M059J (cell line): Measurements from ENCODE around the gene FUCA2. TPM values are rescaled to one million over a fixed set of nuclear protein-coding genes. Genes with fewer than 3 reads are reported as not detected.

Source experiments
- DNase-seq: peaks from one replicate; pipeline ENCODE4 v3.0.0-alpha.2; 2012; ENCODE audit warnings: low read depth
- total RNA-seq: library from RNA; depleted of rRNA; stranded (reverse); fragments of >200 nt; shearing (Covaris generic); gene quantifications from 2 replicates; pipeline ENCODE4 v1.2.3, GENCODE V29; 2014; rRNA removed

FUCA2 gene
- 140 and 183 TPM in 2 replicates for total RNA-seq

GRCh38 chr6:143510991-143511891 is at the start of gene FUCA2:
FUCA2 (minus strand) TSS chr6:143511720; CDS start chr6:143511634, 86 bp downstream.
- DNase-seq = peak; percentile 92

DNA sequence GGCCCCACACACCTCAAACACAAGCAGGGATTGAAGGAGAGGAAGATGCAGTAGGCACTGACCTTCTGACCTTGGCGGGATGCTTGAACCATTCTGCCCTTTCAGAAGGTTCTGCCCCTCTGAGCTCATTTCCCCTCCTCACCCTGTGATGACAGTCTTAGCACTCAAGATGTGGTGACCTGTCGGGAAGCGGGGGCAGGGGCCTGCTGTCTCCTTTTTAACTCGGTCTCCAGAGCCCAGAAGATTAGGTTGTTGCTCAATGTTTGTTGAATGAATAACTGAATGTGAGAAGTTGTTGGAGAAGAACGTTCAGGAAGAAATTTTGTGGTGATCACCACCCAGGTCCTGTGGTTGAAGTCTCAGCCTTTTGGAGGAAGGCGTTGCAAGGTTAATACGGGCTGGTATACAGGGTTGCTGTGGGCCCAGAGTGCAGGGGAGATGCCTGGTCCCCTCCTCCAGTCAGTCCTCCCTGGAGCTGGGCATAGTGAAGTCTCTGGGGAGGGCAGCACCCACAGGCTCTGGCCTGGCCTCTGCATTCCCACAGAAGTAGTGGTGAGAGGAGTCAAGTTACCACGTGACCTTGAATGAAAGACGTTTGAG is 49.7 kb upstream of the FUCA2 start:
- no peak for DNase-seq

GRCh38 chr6:143559051-143559660 is 47.6 kb upstream of the FUCA2 start:
- DNase-seq = no peak

DNA sequence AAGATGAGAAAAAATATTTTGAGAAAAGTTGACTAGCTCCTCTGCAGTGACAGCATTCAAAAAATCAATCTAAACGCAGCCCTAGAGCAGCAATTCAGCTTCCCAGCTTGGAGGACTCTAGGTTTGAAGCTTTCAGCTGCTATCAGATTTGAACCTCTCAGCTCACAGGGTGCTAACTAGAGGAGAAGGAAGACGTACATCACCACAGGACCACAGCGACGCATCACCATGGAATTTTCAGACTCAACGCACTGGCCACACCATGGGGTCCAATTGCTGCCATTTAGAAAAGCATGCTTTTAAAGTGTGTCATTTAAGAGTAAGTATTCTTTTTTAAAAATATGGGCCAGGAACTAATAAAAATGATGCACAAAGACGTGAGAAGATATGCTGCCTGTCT is 45.0 kb upstream of the FUCA2 start:
- peak; percentile 96 for DNase-seq

DNA sequence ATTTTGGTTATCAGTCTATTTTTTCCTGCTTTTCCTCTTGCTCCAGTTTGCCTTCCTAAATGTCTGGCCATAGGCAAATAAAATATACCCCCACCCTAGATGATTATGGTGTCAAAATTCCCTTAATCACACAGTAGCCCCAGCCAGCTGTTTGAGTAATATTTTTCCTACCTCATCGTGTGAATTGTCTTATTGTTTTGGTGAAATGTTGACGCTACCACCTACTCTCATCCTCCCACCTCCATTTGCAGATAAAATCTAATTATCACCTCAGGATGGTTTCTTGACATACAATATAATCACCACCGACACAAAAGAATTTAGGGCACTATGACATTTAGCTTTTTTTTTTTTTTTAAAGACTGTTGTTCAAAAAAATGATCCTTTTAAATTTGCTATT is 44.1 kb upstream of the FUCA2 start:
- no peak for DNase-seq

DNA sequence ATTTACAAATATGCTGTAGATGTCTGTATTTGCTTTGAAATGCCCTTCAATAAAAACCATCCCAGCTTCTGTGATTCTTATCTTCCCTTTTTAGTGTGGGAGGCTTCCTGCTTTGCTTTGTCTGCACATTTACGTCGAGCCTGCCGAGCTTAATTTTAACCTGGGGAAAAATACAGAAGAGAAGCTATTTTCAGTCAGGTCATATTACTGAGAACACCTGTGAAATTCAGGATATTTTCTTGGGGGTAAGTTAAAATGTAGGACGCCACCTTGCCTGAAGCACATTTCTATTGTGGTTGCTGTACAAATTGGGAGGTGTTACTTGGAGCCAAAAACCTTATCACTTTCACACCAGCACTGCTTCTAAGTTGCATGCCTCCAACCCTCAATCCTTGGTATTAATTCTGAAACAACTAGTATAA is 43.6 kb upstream of the FUCA2 start:
- no peak for DNase-seq

DNA sequence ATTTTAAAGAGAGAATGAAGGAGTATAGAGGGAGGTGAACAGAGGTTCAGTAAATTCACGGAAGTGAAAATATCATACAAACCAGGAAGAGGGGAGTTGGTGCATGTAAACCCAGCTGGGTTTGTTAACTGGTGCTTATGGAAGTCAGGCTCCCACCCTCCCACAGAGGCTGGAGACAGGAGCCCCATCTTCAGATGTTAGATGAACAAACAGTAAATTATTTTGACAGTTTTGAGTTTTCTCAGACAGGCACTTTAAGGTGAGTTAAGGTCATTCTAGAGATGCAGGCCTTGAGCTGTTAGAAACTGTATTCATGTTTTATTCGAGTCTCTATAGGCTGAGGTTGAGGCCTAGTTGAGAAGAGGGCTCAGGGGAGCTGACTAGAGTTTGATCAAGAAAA is 41.8 kb upstream of the FUCA2 start:
- DNase-seq = no peak

DNA sequence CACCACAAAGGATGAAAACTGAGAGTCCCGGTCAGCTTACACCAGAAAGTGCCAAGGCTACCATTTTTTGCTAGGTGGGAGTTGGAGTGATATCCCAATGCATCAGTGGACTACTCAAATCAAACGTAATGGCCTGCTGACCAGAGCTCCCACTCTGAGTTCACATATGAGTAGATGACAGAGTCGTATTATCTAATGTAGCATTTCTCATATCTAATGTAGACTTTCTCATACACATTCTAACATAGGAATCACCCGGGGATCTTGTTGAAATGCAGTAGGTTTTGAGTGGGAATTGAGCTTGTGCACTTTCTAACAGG is 38.4 kb upstream of the FUCA2 start:
- DNase-seq = no peak

- DNase-seq = peak; percentile 72
Measured at GRCh38 chr6:143549221-143549948, 37.9 kb upstream of the FUCA2 start.

GRCh38 chr6:143546599-143546998 is 35.1 kb upstream of the FUCA2 start:
- DNase-seq = no peak

- DNase-seq = peak; percentile 34
Measured at GRCh38 chr6:143545976-143546547, 34.5 kb upstream of the FUCA2 start.

GRCh38 chr6:143545165-143545564 is 33.6 kb upstream of the FUCA2 start:
- peak; percentile 43 for DNase-seq

- no peak for DNase-seq
Measured at GRCh38 chr6:143544011-143544696, 32.6 kb upstream of the FUCA2 start.

GRCh38 chr6:143543435-143543834 is 31.9 kb upstream of the FUCA2 start:
- no peak for DNase-seq

GRCh38 chr6:143542888-143543287 is 31.4 kb upstream of the FUCA2 start:
- no peak for DNase-seq

GRCh38 chr6:143540192-143540591 is 28.7 kb upstream of the FUCA2 start:
- DNase-seq = no peak

GRCh38 chr6:143539734-143540133 is 28.2 kb upstream of the FUCA2 start:
- DNase-seq = no peak

GRCh38 chr6:143539106-143539505 is 27.6 kb upstream of the FUCA2 start:
- no peak for DNase-seq

GRCh38 chr6:143538374-143538773 is 26.9 kb upstream of the FUCA2 start:
- no peak for DNase-seq

GRCh38 chr6:143536866-143537691 is 25.6 kb upstream of the FUCA2 start:
- DNase-seq = peak; percentile 69
